Measurements from ENCODE around the gene CCNF.

The CCNF gene

GRCh38 chr16:2460916-2461315 lies 31.7 kb downstream of the CCNF start:
- TF ChIP-seq BACH2 (CRISPR knock-in tag; IDR thresholded peaks at IDR 0.05; ENCODE audit: borderline replicate concordance) (no peak), ZNF8 (CRISPR knock-in tag; IDR thresholded peaks at IDR 0.05) (no peak), OSR1 (CRISPR knock-in tag; IDR thresholded peaks at IDR 0.05) (no peak), CREB5 (CRISPR knock-in tag; IDR thresholded peaks at IDR 0.05; ENCODE audit: low read depth) (no peak), GLIS3 (CRISPR knock-in tag; IDR thresholded peaks at IDR 0.05) (no peak), ARNTL (CRISPR knock-in tag; IDR thresholded peaks at IDR 0.05; ENCODE audit: borderline replicate concordance, low read depth) (no peak), CSRNP3 (CRISPR knock-in tag; IDR thresholded peaks at IDR 0.05) (no peak), PPARA (CRISPR knock-in tag; IDR thresholded peaks at IDR 0.05; ENCODE audit: borderline replicate concordance) (no peak), CSDC2 (CRISPR knock-in tag; IDR thresholded peaks at IDR 0.05) (no peak), ISL1 (CRISPR knock-in tag; IDR thresholded peaks at IDR 0.05) (no peak), POU6F1 (CRISPR knock-in tag; IDR thresholded peaks at IDR 0.05; ENCODE audit: borderline replicate concordance, low read depth) (no peak), PATZ1 (CRISPR knock-in tag; IDR thresholded peaks at IDR 0.05; ENCODE audit: borderline replicate concordance) (no peak), ZNF565 (CRISPR knock-in tag; conservative IDR thresholded peaks at IDR 0.05; ENCODE audit: low read depth) (no peak), SNAI2 (CRISPR knock-in tag; IDR thresholded peaks at IDR 0.05) (no peak)
- ATAC-seq = no peak

- ATAC-seq = no peak
- no peak for TF ChIP-seq SNAI2 (CRISPR knock-in tag; IDR thresholded peaks at IDR 0.05)
- no peak for TF ChIP-seq CREB5 (CRISPR knock-in tag; IDR thresholded peaks at IDR 0.05; ENCODE audit: low read depth)
- TF ChIP-seq OSR1 (CRISPR knock-in tag; IDR thresholded peaks at IDR 0.05) = no peak
- TF ChIP-seq ZC3H10 (CRISPR knock-in tag; IDR thresholded peaks at IDR 0.05) = no peak
- no peak for TF ChIP-seq CSRNP3 (CRISPR knock-in tag; IDR thresholded peaks at IDR 0.05)
- TF ChIP-seq ESRRG (CRISPR knock-in tag; IDR thresholded peaks at IDR 0.05) = no peak
- no peak for TF ChIP-seq PPARA (CRISPR knock-in tag; IDR thresholded peaks at IDR 0.05; ENCODE audit: borderline replicate concordance)
These were observed 33.0 kb downstream of the CCNF start for GRCh38 chr16:2462031-2462866.

GRCh38 chr16:2464333-2464732 lies 35.1 kb downstream of the CCNF start:
- no peak for ATAC-seq
- TF ChIP-seq ZNF8 (CRISPR knock-in tag; IDR thresholded peaks at IDR 0.05) (no peak), CREB5 (CRISPR knock-in tag; IDR thresholded peaks at IDR 0.05; ENCODE audit: low read depth) (no peak), ESRRG (CRISPR knock-in tag; IDR thresholded peaks at IDR 0.05) (no peak), TCF4 (CRISPR knock-in tag; IDR thresholded peaks at IDR 0.05; ENCODE audit: borderline replicate concordance) (no peak), GLIS3 (CRISPR knock-in tag; IDR thresholded peaks at IDR 0.05) (no peak), ZFP30 (CRISPR knock-in tag; IDR thresholded peaks at IDR 0.05) (no peak), ZNF70 (CRISPR knock-in tag; IDR thresholded peaks at IDR 0.05) (no peak), POU6F1 (CRISPR knock-in tag; IDR thresholded peaks at IDR 0.05; ENCODE audit: borderline replicate concordance, low read depth) (no peak), OSR1 (CRISPR knock-in tag; IDR thresholded peaks at IDR 0.05) (no peak), TOX (CRISPR knock-in tag; IDR thresholded peaks at IDR 0.05; ENCODE audit: borderline replicate concordance) (no peak), PATZ1 (CRISPR knock-in tag; IDR thresholded peaks at IDR 0.05; ENCODE audit: borderline replicate concordance) (no peak), ZFP3 (CRISPR knock-in tag; IDR thresholded peaks at IDR 0.05) (no peak), ZC3H10 (CRISPR knock-in tag; IDR thresholded peaks at IDR 0.05) (no peak), PPARA (CRISPR knock-in tag; IDR thresholded peaks at IDR 0.05; ENCODE audit: borderline replicate concordance) (no peak)

All from SK-N-SH treated with all-trans-retinoic acid at 6 μM for 48 hours (cell line).